NCI-H524 (cell line): ENCODE data around the gene ATXN1L.
"Not testable (repeated sequence)": the region's sequence is repeated elsewhere in the genome, so short reads cannot be mapped to it uniquely, and the experiment has no call there.

ENCODE experiments used
- DNase-seq, 2 experiments: peaks; one replicate each; lab custom pipeline; 2025; lab: John Stamatoyannopoulos, UW

ATXN1L gene

GRCh38 chr16:71852158-71852557 is 6.4 kb downstream of the ATXN1L start:
- no peak for DNase-seq

- no peak for DNase-seq
Observed at GRCh38 chr16:71852561-71852960, 6.8 kb downstream of the ATXN1L start.

DNA sequence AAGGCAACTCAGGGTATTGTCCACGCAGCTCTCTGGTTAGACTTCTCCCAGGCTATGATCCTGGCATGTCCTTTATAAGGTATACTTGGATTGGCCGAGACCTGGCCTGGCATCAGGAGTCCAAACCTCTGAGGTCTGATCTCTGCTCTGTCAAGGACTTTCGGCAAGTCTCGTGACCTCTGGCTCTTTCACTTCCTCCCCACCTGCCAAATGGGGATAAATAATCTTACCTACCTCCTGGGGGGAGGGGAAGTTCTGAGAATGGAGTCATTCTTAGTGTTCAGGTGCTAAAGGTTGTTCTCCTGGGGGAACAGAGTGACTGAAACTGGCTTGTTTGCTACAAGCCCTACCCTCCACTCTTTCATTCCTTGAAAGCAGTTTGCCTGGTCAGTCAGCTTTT is 7.6 kb downstream of the ATXN1L start:
- no peak for DNase-seq

- DNase-seq, result no peak
Observed at GRCh38 chr16:71854369-71854948, 8.7 kb downstream of the ATXN1L start.

GRCh38 chr16:71855937-71856662 is 10.3 kb downstream of the ATXN1L start:
- no peak for DNase-seq

DNA sequence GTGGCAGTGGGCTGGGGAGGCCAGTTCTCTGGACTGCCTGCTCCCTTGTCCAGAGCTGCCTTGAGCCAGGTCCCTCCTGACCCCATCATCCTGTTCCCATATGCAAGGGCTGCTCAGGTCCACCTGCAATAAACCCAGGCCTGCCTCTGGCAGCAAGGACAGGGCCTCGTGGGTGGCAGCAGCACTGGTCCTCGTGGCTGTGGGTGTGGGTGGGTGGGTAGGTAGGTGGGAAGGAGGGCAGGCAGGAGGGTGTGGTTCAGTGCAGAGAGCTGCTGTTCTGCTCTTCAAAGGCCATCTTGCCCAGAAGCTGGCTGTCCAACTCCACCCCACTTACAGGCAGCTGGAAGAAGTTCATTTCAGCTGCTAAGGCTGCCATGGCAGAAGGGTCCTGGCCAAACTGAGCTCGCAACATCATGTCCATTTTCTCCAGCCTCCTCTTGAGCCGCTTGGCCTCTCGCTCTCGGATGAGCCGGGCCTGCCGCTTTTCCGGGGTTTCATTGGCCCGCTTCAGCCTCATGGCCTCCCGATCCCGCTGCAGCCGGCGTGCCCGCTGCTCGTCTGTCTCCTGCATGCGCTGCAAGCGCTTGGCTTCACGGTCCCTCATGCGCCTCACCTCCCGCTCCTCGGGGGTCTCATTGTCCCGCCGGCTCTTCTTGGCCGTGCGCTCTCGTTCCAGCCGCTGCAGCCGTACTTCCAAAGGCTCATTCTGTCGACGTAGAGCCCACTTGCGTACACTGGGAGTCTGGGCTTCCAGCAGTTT is 14.2 kb downstream of the ATXN1L start:
- no peak for DNase-seq

- DNase-seq, result no peak
Observed at GRCh38 chr16:71863995-71864394, 18.2 kb downstream of the ATXN1L start.

GRCh38 chr16:71865173-71865863 is 19.5 kb downstream of the ATXN1L start:
- no peak for DNase-seq

- not testable (repeated sequence) for DNase-seq
Observed at GRCh38 chr16:71867175-71867574, 21.4 kb downstream of the ATXN1L start.

- peak in 1 of 2 experiments; percentile 27 for DNase-seq
Observed at GRCh38 chr16:71867939-71868338, 22.2 kb downstream of the ATXN1L start.

DNA sequence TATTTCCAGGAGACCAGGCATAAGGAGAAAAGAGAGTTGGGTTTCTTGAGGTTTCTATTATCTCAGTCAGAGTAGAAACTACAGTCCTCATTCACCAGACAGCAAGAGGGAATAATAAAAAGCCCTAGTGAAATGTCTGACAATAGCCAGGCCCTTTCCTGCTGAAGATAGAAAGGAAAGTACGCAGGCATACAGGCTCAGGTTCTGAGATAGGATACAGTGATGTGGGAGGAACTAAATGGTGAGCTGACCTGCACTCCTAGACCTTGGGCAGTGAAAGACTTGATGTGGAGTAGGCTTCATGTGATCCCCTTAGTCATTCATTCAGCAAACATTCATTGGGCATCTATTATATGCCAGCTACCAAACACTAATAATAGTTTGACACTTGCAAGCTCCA is 23.3 kb downstream of the ATXN1L start:
- no peak for DNase-seq

DNA sequence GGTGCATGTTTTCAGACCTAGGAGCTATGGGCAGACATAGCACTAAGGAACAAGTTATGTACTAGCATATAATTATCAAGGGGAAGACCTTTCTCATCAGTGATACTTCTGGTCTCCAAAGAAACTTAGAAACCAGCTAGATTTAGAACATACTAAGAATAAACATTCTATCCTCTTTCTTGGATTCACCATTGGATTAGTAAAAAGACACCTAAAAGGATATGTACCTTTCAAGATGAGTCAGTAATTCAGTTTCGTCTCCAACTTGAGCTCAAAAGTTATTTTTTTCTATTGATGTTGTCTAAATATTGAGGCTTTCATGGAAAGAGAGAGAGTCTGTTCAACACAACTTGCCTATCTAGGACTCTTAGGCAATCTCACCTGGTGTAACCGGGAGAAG is 25.0 kb downstream of the ATXN1L start:
- no peak for DNase-seq

- no peak for DNase-seq
Observed at GRCh38 chr16:71873199-71873598, 27.4 kb downstream of the ATXN1L start.

GRCh38 chr16:71878911-71879310 is 33.1 kb downstream of the ATXN1L start:
- DNase-seq, result no peak

DNA sequence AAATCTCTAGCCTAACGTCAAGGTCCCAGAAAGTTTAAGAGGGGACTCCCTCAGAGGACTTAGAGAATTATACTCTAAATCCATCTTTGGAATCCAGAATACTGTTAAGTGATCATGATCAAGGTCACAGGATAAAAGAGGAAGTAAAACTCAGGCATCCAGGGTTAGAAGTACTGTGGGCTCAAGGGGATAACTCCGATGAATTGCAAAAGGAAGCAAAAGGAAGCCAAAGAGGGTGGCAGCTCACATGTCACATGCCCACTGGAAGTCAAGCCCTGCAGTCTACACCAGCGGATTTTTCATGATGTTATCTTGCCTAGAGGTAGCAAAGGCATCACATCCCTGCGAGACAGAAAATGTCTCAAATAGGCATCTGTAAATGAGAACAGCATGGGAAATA is 34.4 kb downstream of the ATXN1L start:
- no peak for DNase-seq

GRCh38 chr16:71882505-71883167 is 36.9 kb downstream of the ATXN1L start:
- DNase-seq, result peak; percentile 83 to 88

DNA sequence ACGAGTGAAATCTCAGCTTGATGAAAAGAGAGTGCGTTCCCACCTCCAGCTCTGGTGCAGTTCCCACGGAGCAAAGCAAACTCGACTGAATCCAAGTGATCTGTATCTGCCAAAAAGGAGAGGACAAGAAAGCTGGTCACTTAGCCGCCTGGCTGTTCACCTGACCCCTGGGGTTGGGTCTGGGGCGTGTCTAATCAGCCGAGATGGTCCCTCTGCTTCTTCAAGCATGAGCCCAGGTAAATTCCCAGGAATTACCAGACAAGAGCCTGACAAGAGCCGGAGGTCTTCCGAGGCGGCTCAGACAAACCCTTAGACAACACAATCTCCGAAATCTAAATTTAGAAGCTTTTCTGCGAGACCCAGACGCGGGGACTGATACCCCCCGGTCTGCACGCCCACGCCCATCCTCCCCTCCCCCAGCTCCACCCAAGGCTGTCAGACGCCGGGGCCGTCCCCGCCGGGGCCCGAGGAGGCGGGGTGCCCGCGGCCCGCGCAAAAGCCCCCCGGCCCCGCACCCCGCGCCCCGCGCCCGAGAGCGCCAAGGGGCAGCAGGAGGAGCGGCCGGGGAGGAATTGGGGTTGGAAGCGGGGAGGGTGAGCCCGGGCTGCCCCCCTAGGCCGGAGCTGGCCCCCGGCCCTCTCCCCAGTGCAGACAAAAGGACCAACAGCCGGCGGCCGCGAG is 37.5 kb downstream of the ATXN1L start:
- peak in 1 of 2 experiments; percentile 55 for DNase-seq

- DNase-seq, result peak; percentile 77 to 89
Observed at GRCh38 chr16:71883849-71884638, 38.3 kb downstream of the ATXN1L start, which contains the start of gene ZNF821. TSS of gene ZNF821 (minus strand) at chr16:71884182. CDS start at chr16:71879946, 4,236 bp downstream.

DNA sequence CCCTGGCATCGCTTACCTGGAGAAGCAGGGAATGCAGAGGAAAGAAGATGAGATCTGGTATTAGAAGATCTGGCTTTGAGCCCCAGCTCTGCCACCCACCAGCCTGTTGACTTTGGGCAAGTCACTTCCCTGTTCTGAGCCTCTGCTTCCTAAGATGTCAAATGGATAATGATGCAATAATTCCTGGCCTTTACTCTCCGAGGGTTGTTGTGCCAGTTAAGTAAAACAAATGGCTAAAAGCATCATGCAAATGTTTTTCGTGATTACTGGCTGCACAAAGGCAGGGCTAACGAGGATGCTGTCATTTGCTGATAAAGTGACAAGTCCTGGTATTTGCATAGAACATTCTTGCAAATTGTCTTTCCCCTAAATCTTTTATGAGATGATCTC is 39.5 kb downstream of the ATXN1L start:
- DNase-seq, result no peak

GRCh38 chr16:71889147-71889546 is 43.4 kb downstream of the ATXN1L start:
- DNase-seq, result no peak

- no peak for DNase-seq
Observed at GRCh38 chr16:71893888-71894228, 48.1 kb downstream of the ATXN1L start.
